DMS 273 (cell line): ENCODE measurements around the gene MRPL11.
"Not testable (repeated sequence)": the region's sequence is repeated elsewhere in the genome, so short reads cannot be mapped to it uniquely, and the experiment has no call there.

Experiments
- DNase-seq: peaks from one replicate; lab custom pipeline; 2025; ENCODE audit not compliant: unreplicated experiment; lab: John Stamatoyannopoulos, UW

MRPL11 gene

DNA sequence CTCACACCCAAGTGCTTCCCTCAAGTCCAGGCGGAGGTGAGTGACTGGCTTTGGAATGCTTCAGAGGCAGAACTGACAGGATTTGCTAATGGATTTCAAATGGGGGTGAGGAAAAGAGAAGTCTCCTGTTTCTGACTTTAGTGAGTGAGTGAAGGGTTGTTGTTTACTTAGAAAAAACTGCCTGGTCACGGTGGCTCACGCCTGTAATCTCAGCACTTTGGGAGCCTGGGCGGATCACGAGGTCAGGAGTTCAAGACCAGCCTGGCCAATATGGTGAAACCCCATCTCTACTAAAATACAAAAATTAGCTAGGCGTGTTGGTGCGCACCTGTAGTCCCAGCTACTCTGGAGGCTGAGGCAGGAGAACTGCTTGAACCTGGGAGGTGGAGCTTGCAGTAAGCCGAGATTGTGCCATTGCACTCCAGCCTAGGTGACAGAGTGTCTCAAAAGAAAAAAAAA lies 6.7 kb downstream of the MRPL11 start:
- DNase-seq = not testable (repeated sequence)

- DNase-seq = not testable (repeated sequence)
Observed at GRCh38 chr11:66431287-66431686, 7.4 kb downstream of the MRPL11 start.

DNA sequence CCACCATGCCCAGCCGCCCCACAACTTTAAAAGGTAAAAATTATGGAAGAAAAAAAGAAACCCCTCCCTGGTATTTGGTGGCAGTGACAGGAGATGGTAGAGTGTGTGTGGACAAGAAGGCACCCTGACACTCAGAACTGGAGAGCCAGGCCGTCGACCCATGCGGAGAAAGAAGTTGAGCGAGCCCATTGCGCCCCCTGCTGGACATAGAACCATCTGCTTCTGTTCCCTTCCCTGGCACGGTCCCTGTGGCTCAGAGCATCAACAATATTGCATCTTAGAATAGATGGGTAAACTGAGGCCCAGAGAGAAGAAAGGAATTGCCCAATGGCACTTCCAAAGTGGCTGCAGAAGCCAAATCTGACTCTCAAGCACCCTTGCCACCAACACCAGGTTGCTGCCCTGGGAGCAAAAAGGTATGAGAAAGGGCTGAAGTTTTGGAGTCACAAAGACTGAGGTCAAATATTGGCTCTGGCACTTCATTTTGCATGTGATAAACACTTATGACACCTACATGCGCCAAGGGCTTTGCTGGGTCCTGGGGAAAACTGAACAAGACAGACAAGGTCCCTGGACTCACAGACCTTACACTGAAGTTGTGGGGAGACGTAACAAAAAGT lies 8.6 kb downstream of the MRPL11 start:
- DNase-seq = peak; percentile 80

DNA sequence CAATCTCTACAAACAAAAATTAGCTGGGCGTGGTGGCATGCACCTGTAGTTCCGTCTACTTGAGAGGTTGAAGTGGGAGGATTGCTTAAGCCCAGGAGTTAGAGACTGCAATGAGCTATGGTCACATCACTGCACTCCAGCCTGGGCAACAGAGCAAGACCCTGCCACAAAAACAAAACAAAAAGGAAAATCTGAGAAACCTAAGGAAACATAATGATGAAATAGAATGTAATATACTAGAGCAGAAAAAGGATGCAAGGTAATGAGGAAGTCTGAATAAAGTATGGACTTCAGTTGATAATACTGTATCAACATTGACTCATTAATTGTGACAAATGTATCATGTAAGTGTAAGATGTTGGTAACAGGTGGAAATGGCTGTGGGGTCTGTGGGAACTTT lies 9.7 kb downstream of the MRPL11 start:
- no peak for DNase-seq

DNA sequence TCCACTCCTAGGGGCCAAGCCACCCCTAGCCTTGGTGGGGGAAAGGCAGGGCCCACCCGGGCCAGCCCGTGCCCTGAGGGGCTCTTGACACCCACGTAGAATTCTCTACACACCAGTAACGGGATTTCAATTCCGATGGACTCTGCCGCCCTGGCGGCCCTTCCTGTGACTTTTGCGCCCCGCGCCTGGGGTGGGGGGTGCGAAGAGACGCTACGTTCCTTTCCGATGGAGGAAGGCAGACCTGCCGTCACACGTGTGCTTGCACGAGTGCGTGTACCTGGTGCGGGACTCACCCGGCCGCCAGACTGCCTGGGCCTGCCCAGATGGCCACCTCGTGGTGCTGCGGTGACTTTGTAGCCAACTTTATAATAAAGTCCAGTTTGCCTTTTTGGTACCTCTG lies 12.3 kb downstream of the MRPL11 start:
- DNase-seq = no peak

- DNase-seq = peak; percentile 86
Observed at GRCh38 chr11:66421492-66422205, 17.0 kb downstream of the MRPL11 start.

DNA sequence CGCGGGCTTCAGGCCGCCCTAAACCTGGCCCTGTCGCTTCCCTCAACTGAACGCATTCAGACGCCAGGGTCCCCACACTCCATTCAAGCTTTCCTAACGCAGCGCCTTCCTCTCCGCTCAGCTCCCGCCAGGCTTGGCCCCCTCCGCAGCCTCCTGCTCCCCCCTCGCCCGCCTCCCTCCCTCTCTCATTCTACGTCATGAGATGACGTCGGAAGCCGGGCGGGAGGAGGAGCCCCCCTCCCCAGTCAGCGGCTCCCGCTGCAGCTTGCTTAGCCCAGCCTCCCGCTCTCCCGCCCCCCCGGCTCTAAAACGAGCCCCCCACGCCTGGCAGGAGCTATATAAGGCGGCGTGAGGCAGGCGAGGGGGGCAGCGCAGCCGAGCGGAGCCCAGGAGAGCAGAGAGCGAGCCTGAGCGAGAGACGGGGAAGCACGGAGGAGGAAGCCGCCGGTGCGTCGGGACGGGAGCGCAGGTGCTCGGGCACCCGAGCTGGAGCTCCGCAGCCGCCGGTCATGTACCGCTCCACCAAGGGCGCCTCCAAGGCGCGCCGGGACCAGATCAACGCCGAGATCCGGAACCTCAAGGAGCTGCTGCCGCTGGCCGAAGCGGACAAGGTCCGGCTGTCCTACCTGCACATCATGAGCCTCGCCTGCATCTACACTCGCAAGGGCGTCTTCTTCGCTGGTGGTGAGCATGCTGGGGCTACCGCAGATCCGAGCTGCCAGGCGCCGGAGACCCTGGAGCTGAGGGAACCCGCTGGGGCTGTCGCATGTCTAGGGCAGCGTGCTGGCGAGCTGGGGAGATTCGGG lies 17.8 kb downstream of the MRPL11 start, which contains the start of gene NPAS4:
TSS of gene NPAS4 (plus strand) at position 365 of the 806 bp plus-strand sequence. CDS start at position 510, 145 bp downstream.
- peak; percentile 18 for DNase-seq

DNA sequence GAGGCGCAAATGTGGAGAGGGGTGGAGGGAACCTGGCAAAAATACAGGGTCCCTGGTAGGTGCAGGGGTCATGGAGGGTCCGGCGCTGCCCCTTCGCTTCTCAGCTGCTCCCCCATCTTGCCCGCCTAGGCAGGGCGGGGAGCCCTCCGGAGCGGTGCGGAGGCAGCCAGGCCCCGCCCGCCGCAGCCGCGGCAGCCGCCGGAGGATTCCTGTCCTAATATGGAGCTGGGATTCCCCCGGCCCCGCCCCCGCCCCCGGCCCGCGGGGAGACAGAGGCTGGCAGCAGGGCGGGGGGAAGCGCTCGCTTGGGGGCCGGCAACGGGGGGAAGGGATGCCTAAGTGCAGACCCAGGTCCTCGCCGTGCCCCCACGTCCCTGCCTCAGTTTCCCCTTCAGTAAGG lies 18.8 kb downstream of the MRPL11 start:
- peak; percentile 65 for DNase-seq

DNA sequence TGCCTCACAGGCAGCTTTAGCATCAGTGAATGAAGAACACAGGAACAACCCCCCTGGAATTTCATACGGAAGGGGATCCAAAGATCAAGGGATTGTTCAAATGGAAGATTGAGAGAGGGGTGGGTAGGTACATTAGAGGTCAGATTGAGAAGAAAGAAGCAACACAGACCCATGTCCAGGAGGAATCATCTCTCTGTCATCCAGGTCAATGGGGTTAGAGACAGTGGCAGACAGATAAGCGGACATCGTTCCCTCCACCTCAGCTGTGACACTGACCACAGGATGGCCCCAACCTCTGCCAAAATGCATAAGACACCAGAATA lies 19.7 kb downstream of the MRPL11 start:
- DNase-seq = no peak

GRCh38 chr11:66418168-66418985 lies 20.3 kb downstream of the MRPL11 start:
- peak; percentile 83 for DNase-seq

DNA sequence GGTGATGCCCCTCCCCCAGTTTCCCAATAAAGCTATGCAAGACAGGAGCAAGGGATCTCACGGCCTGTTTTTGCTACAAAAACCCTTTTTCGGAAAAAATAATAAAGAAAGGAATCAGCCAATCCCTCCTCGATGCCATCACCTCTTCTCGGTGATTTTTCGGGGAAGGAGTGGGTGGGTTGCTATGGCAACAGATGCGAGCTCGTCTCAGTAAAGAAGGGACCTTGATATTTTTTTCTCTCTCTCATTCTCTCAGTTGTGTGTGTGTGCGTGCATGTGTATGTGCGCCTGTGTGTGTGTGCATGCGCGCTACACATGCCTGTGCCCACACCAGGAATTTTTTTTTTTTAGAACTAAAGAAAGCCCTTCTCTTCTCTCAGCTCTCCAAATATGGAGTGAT lies 21.6 kb downstream of the MRPL11 start:
- peak; percentile 22 for DNase-seq

GRCh38 chr11:66415423-66415822 lies 23.2 kb downstream of the MRPL11 start:
- no peak for DNase-seq

- DNase-seq = no peak
Observed at GRCh38 chr11:66414120-66414934, 24.3 kb downstream of the MRPL11 start.

GRCh38 chr11:66413167-66413566 lies 25.5 kb downstream of the MRPL11 start:
- DNase-seq = no peak

DNA sequence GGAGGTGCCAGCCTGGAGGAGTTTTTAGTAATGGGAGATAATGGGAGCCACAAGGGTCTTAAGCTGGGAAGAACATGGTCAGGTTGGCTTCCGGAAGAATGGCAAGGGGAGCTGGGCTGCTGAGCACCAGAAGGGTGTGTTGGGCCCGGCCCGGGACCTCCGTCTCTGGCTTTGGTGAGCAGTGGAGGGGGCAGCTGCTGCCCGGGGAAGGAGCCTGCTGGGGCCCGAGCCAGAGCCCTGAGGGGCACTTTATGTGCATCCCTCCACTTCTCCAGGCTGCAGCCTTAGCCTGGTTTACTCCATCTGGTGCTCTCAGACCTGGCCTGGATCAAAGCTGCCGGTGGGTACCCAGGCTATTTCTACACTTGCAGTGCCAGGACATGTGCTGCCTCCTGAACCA lies 26.5 kb downstream of the MRPL11 start:
- no peak for DNase-seq

GRCh38 chr11:66411323-66411722 lies 27.3 kb downstream of the MRPL11 start:
- no peak for DNase-seq

DNA sequence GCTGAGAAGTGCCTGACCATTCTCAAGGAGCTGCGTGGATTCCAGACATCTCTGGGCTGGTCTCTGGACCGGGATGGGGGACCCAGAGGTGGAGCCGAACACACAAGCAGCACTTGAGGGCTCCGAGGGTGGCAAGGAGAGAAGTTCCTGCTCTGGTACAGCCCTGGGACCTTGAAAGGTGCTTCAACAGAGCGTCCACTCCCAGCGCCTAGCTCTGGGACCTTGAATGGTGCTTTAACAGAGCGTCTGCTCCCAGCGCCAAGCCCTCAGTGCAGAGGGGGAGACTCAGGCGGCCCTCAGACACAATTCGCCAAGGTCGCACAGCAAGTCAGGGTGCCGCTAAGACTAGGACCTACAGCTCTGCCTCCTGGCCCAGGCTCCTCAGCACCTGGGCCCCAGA lies 28.5 kb downstream of the MRPL11 start:
- DNase-seq = no peak

- no peak for DNase-seq
Observed at GRCh38 chr11:66409226-66409625, 29.4 kb downstream of the MRPL11 start.

DNA sequence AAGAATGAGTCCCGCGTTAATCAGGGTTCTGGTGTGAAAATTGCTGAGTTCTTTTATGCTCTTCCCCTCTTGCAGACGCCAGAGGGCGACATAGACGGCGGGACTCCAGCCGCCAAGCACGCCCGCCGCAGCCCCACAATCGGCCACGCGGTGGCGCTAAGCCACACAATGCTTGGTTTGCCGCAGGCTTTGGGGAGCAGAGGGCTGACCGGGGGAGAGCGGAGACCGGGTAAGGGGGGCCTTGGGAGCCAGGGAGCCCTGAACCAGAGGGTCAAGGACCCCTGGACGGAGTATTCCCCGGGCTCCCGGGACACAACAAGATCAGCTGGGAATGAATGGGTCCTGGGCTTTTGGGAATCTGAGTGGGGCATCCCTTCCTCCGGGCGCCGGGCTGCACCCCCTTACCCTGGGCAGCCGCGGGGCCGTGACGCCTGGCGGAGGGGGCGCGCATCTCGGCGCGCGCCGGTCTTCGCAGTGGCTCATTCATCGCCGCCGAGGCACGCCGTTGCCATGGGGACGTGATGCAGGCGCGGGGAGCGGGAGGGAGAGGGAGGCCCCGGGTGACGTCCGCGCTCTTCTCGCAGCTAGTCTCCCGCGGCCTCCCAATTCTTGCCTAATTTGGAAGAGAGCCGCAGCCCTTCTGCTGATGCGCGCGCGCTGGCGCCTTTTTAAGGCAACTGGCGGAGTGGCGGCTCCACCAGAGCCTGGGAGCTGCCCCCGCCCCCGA lies 30.0 kb downstream of the MRPL11 start:
- DNase-seq = peak; percentile 97

- DNase-seq = no peak
Observed at GRCh38 chr11:66407651-66408050, 31.0 kb downstream of the MRPL11 start.
